AG09319 (cell line): ENCODE data around the gene OR4M1.
"Not testable (repeated sequence)": the region's sequence is repeated elsewhere in the genome, so short reads cannot be mapped to it uniquely, and the experiment has no call there.

Experiments
- DNase-seq: peaks from one replicate; pipeline ENCODE4 v3.0.0-alpha.2; 2010; ENCODE audit warnings: low read depth; ENCODE audit errors: extremely low read depth
- CTCF ChIP-seq: IDR thresholded peaks from 2 replicates; pipeline ENCODE4 v1.5.1; 2011; ENCODE audit warnings: low read depth, mild to moderate bottlenecking, inconsistent platforms, low read length, moderate library complexity

OR4M1 gene

GRCh38 chr14:19823178-19823577 lies 49.9 kb downstream of the OR4M1 start:
- no peak for TF ChIP-seq CTCF
- DNase-seq, result no peak

- TF ChIP-seq CTCF, result no peak
- DNase-seq, result no peak
Observed at GRCh38 chr14:19823765-19824164, 50.5 kb downstream of the OR4M1 start.

- not testable (repeated sequence) for DNase-seq
Observed at GRCh38 chr14:19827626-19828244, 54.4 kb downstream of the OR4M1 start.

GRCh38 chr14:19828314-19828713 lies 55.0 kb downstream of the OR4M1 start:
- DNase-seq, result no peak
- TF ChIP-seq CTCF, result no peak
